ENCODE measurements around the gene UBE2QL1.

The UBE2QL1 gene

DNA sequence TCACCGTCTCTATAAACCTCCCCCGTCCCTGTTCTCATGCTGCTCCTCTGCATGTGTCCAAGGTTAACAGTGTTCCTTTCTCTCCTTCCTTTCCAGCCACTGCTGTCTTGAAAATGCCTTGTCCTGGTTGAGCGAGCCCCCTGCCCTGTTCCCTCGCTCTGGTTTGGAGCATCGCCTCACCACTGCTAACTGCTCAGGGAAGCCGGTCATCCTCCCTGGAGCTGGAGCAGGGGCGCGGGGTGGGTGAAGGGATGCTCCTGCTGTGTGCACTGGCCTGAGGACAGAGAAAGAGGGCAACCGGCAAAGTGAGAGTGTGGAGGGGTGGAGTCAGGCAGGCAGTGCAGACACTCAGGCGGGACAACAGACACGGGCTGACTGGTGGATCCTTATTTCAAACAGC is 19.4 kb downstream of the UBE2QL1 start:
- H3K4me1 ChIP-seq: no peaks in the 10 kb centered on the region
- in situ Hi-C loops (cut with MboI; ENCODE audit: low sequenced_read_pairs): no loop called here
- no peaks in the 10 kb centered on the region for H3K27me3 ChIP-seq (ENCODE audit: low read depth)
- no peak overlapping the region for H3K4me3 ChIP-seq
- H3K9me3 ChIP-seq: no peaks in the 10 kb centered on the region
- H3K36me3 ChIP-seq (replicated peaks): no peaks in the 10 kb centered on the region
- no peak for DNase-seq (ENCODE audit: low spot score in 2 of 2)

GRCh38 chr5:6468870-6469269 is 20.2 kb downstream of the UBE2QL1 start:
- Histone ChIP-seq H3K4me3 (no peak overlapping the region), H3K9me3 (no peaks in the 10 kb centered on the region), H3K36me3 (replicated peaks) (no peaks in the 10 kb centered on the region), H3K27me3 (ENCODE audit: low read depth) (no peaks in the 10 kb centered on the region), H3K4me1 (no peaks in the 10 kb centered on the region)
- DNase-seq (ENCODE audit: low spot score in 2 of 2): no peak
- in situ Hi-C loops (cut with MboI; ENCODE audit: low sequenced_read_pairs): no loop called here

GRCh38 chr5:6469836-6470235 is 21.2 kb downstream of the UBE2QL1 start:
- Histone ChIP-seq H3K27me3 (ENCODE audit: low read depth) (no peaks in the 10 kb centered on the region), H3K36me3 (replicated peaks) (no peaks in the 10 kb centered on the region), H3K9me3 (no peaks in the 10 kb centered on the region), H3K4me1 (no peaks in the 10 kb centered on the region), H3K4me3 (no peak overlapping the region)
- in situ Hi-C loops (cut with MboI; ENCODE audit: low sequenced_read_pairs): no loop called here
- DNase-seq (ENCODE audit: low spot score in 2 of 2): no peak

DNA sequence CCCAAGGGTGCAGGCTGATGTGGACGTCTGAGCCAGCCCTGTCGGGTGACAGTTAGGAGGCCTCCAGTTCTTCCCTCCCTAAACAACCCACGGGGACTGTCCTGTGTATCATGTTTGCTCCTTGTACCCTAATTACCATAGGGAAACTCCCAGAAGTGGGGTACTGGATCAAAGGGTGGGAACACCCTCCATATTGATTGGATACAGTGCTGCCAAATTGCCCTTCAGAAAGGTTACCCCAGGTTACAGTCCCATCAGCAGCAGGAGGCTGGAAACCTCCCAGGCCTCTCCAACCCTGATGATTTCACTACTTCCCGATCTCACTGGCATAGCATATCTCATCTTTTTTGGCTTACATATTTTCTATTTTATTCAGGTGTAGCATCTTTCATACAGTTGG is 22.0 kb downstream of the UBE2QL1 start:
- no peak for DNase-seq (ENCODE audit: low spot score in 2 of 2)
- no peaks in the 10 kb centered on the region for H3K36me3 ChIP-seq (replicated peaks)
- in situ Hi-C loops (cut with MboI; ENCODE audit: low sequenced_read_pairs): no loop called here
- no peaks in the 10 kb centered on the region for H3K9me3 ChIP-seq
- H3K4me3 ChIP-seq: no peak overlapping the region
- H3K4me1 ChIP-seq: no peaks in the 10 kb centered on the region
- no peaks in the 10 kb centered on the region for H3K27me3 ChIP-seq (ENCODE audit: low read depth)

- Histone ChIP-seq H3K4me1 (no peaks in the 10 kb centered on the region), H3K9me3 (no peaks in the 10 kb centered on the region), H3K27me3 (ENCODE audit: low read depth) (no peaks in the 10 kb centered on the region), H3K4me3 (no peak overlapping the region), H3K36me3 (replicated peaks) (no peaks in the 10 kb centered on the region)
- in situ Hi-C loops (cut with MboI; ENCODE audit: low sequenced_read_pairs): no loop called here
- no peak for DNase-seq (ENCODE audit: low spot score in 2 of 2)
Observed at GRCh38 chr5:6471252-6471651, 22.6 kb downstream of the UBE2QL1 start.

GRCh38 chr5:6472792-6473191 is 24.1 kb downstream of the UBE2QL1 start:
- Histone ChIP-seq H3K4me3 (no peak overlapping the region), H3K9me3 (no peaks in the 10 kb centered on the region), H3K27me3 (ENCODE audit: low read depth) (no peaks in the 10 kb centered on the region), H3K4me1 (no peaks in the 10 kb centered on the region), H3K36me3 (replicated peaks) (no peaks in the 10 kb centered on the region)
- no peak for DNase-seq (ENCODE audit: low spot score in 2 of 2)
- in situ Hi-C loops (cut with MboI; ENCODE audit: low sequenced_read_pairs): no loop called here

DNA sequence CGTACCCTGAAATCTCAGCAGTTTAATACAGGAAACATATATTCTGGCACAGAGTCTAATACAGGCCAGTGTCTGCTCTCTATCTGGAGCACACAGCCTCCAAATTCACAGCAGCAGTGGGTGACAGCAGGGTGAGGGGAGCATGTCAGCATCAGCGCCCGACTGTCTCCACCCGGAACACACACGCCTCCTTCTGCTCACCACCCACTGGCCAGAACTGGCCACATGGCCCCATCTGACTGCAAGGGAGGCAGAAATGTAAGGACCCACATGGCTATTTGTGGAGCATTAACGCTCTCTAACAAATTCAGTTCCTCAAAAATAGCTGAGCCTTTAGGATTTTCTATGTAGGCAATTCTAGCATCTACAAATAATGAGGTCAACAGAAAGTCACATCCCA is 24.6 kb downstream of the UBE2QL1 start:
- no peak for DNase-seq (ENCODE audit: low spot score in 2 of 2)
- in situ Hi-C loops (cut with MboI; ENCODE audit: low sequenced_read_pairs): no loop called here

DNA sequence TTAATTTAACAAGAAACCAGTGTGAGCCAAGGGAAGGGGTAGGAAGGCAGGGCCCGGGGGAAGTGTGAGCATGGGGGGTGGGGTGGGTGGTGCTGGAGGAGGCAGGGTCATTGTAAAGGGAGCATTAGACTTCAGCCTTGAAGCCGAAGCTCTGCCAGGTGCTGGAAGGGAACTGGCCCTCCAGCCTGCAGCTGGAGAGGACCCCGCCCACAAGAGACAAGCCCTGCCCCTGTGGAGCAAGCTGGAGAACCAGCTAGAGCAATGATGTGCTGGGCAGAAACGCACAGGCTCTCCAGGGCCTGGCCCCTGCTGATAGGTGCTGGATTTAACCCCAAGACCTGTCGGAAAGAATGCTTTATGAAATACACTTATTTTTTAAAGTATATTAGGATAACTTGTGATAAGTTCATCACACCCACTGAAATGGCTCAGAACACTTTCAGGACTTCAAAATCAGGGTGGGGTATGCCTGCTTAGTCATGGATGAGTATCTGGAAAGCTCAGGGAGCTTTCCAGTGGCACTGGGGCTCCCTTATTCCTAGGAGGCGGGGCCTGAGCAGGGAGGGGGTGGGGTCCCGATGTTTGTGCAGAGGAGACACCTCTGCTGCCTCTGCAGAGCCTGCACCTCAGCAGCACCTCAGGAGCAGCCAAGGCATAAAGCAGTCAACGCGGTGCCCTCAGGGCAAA is 27.1 kb downstream of the UBE2QL1 start:
- Histone ChIP-seq H3K4me3 (no peak overlapping the region), H3K36me3 (replicated peaks) (no peaks in the 10 kb centered on the region), H3K27me3 (ENCODE audit: low read depth) (no peaks in the 10 kb centered on the region), H3K4me1 (no peaks in the 10 kb centered on the region), H3K9me3 (no peaks in the 10 kb centered on the region)
- in situ Hi-C loops (cut with MboI; ENCODE audit: low sequenced_read_pairs): no loop called here
- DNase-seq (ENCODE audit: low spot score in 2 of 2): peak in 1 of 2 experiments; percentile 29

More for the DNA sequence above, 24.6 kb downstream of the UBE2QL1 start:
- Histone ChIP-seq H3K27me3 (ENCODE audit: low read depth) (no peaks in the 10 kb centered on the region), H3K9me3 (no peaks in the 10 kb centered on the region), H3K4me3 (no peak overlapping the region), H3K4me1 (no peaks in the 10 kb centered on the region), H3K36me3 (replicated peaks) (no peaks in the 10 kb centered on the region)

GRCh38 chr5:6476313-6476661 is 27.6 kb downstream of the UBE2QL1 start:
- DNase-seq (ENCODE audit: low spot score in 2 of 2): no peak
- Histone ChIP-seq H3K27me3 (ENCODE audit: low read depth) (no peaks in the 10 kb centered on the region), H3K4me3 (no peak overlapping the region), H3K9me3 (no peaks in the 10 kb centered on the region), H3K36me3 (replicated peaks) (no peaks in the 10 kb centered on the region), H3K4me1 (no peaks in the 10 kb centered on the region)
- in situ Hi-C loops (cut with MboI; ENCODE audit: low sequenced_read_pairs): no loop called here

- no peaks in the 10 kb centered on the region for H3K36me3 ChIP-seq (replicated peaks)
- in situ Hi-C loops (cut with MboI; ENCODE audit: low sequenced_read_pairs): no loop called here
- DNase-seq (ENCODE audit: low spot score in 2 of 2): no peak
- no peaks in the 10 kb centered on the region for H3K27me3 ChIP-seq (ENCODE audit: low read depth)
- no peak overlapping the region for H3K4me3 ChIP-seq
- no peaks in the 10 kb centered on the region for H3K4me1 ChIP-seq
- H3K9me3 ChIP-seq: no peaks in the 10 kb centered on the region
Observed at GRCh38 chr5:6478793-6479192, 30.1 kb downstream of the UBE2QL1 start.

- no peak overlapping the region for H3K4me3 ChIP-seq
- no peak for DNase-seq (ENCODE audit: low spot score in 2 of 2)
- no peaks in the 10 kb centered on the region for H3K4me1 ChIP-seq
- in situ Hi-C loops (cut with MboI; ENCODE audit: low sequenced_read_pairs): no loop called here
- H3K9me3 ChIP-seq: no peaks in the 10 kb centered on the region
- H3K27me3 ChIP-seq (ENCODE audit: low read depth): no peaks in the 10 kb centered on the region
- H3K36me3 ChIP-seq (replicated peaks): no peaks in the 10 kb centered on the region
Observed at GRCh38 chr5:6480133-6481051, 31.7 kb downstream of the UBE2QL1 start.

GRCh38 chr5:6482735-6483134 is 34.1 kb downstream of the UBE2QL1 start:
- no peaks in the 10 kb centered on the region for H3K9me3 ChIP-seq
- no peaks in the 10 kb centered on the region for H3K36me3 ChIP-seq (replicated peaks)
- H3K27me3 ChIP-seq (ENCODE audit: low read depth): no peaks in the 10 kb centered on the region
- no peaks in the 10 kb centered on the region for H3K4me1 ChIP-seq
- in situ Hi-C loops (cut with MboI; ENCODE audit: low sequenced_read_pairs): no loop called here
- H3K4me3 ChIP-seq: no peak overlapping the region
- no peak for DNase-seq (ENCODE audit: low spot score in 2 of 2)

- no peak overlapping the region for H3K4me3 ChIP-seq
Observed at GRCh38 chr5:6483880-6484382, 35.3 kb downstream of the UBE2QL1 start.

GRCh38 chr5:6484446-6484845 is 35.8 kb downstream of the UBE2QL1 start:
- in situ Hi-C loops (cut with MboI; ENCODE audit: low sequenced_read_pairs): no loop called here
- no peaks in the 10 kb centered on the region for H3K27me3 ChIP-seq (ENCODE audit: low read depth)

More at GRCh38 chr5:6483880-6484382, 35.3 kb downstream of the UBE2QL1 start:
- DNase-seq (ENCODE audit: low spot score in 2 of 2): no peak
- no peaks in the 10 kb centered on the region for H3K9me3 ChIP-seq
- H3K4me1 ChIP-seq: no peaks in the 10 kb centered on the region
- no peaks in the 10 kb centered on the region for H3K36me3 ChIP-seq (replicated peaks)
- no peaks in the 10 kb centered on the region for H3K27me3 ChIP-seq (ENCODE audit: low read depth)
- in situ Hi-C loops (cut with MboI; ENCODE audit: low sequenced_read_pairs): no loop called here

More at GRCh38 chr5:6484446-6484845, 35.8 kb downstream of the UBE2QL1 start:
- H3K4me3 ChIP-seq: no peak overlapping the region
- no peaks in the 10 kb centered on the region for H3K4me1 ChIP-seq
- DNase-seq (ENCODE audit: low spot score in 2 of 2): no peak
- no peaks in the 10 kb centered on the region for H3K9me3 ChIP-seq
- H3K36me3 ChIP-seq (replicated peaks): no peaks in the 10 kb centered on the region
